Esophagus squamous epithelium (tissue), 5 donors: ENCODE results near the gene ARL10. TPM values are rescaled to one million over a fixed set of nuclear protein-coding genes. Genes with fewer than 3 reads are reported as not detected.

ENCODE experiments used
- DNase-seq: peaks from one replicate; lab custom pipeline; 2025; lab: John Stamatoyannopoulos, UW
- H3K27ac ChIP-seq, 4 donors: fragments of 200-600 bp; sonication (generic); one replicate each; pipeline ENCODE4 v1.5.1; 2016 to 2019; ENCODE audit warnings: mild to moderate bottlenecking in 1 of 4
- H3K27me3 ChIP-seq, 4 donors: fragments of 200-600 bp; sonication (generic); 1 replicate in 3 of 4; 2 replicates in 1 of 4; pipeline versions ENCODE4 v1.5.1 to v1.6.0; 2017 to 2021; ENCODE audit warnings: antibody characterized with exemption in 1 of 4
- H3K36me3 ChIP-seq, 3 donors: fragments of 200-600 bp; sonication (generic); one replicate each; pipeline ENCODE4 v1.5.1; 2016 to 2019
- H3K4me1 ChIP-seq, 3 donors: fragments of 200-600 bp; sonication (generic); one replicate each; pipeline ENCODE4 v1.5.1; 2017 to 2019
- H3K4me3 ChIP-seq, 4 donors: fragments of 200-600 bp; sonication (generic); 1 replicate in 3 of 4; 2 replicates in 1 of 4; pipeline ENCODE4 v1.5.1; 2016 to 2019; ENCODE audit warnings: mild to moderate bottlenecking in 2 of 4, moderate library complexity in 1 of 4
- H3K9me3 ChIP-seq, 3 donors: fragments of 200-600 bp; sonication (generic); one replicate each; pipeline ENCODE4 v1.5.1; 2016 to 2019
- POLR2A ChIP-seq, 4 donors: fragments of 450-650 bp; IDR thresholded peaks; one replicate each; pipeline ENCODE4 v1.6.1; 2017; ENCODE audit warnings: antibody characterized with exemption in 4 of 4, mild to moderate bottlenecking in 4 of 4, moderate library complexity in 3 of 4
- WGBS, 2 donors: methylation state at CpG; one replicate each; pipeline ENCODE4 v1.1.5; 2018; 5-methylcytosine and 5-hydroxymethylcytosine counted together
- intact Hi-C: fragments of 100-400 bp; cut with DNase I; formaldehyde crosslinking; loops from one replicate; pipeline ENCODE4 v1.15.0; 2022
- total RNA-seq, 4 donors: library from RNA; depleted of rRNA; stranded (reverse); fragments of >200 nt; gene quantifications; one replicate each; pipeline ENCODE4 v1.1.0, GENCODE V29; 2016
- TF ChIP-seq, protein P1 (sequence below), 6 experiments: fragments of 450-650 bp in 4 of 6; fragments of 200-600 bp in 2 of 6; sonication (generic) in 2 of 6; IDR thresholded peaks; one replicate each; pipeline ENCODE4 v1.5.1; 2016 to 2019; ENCODE audit warnings: antibody characterized with exemption in 6 of 6, mild to moderate bottlenecking in 4 of 6, moderate library complexity in 4 of 6
- donor health status: DM: yes; HTN: yes; CAD: no.

The ARL10 gene
- total RNA-seq, 4 donors from 2014 or later = 2.4 to 10.1 (median 6.3) TPM

DNA sequence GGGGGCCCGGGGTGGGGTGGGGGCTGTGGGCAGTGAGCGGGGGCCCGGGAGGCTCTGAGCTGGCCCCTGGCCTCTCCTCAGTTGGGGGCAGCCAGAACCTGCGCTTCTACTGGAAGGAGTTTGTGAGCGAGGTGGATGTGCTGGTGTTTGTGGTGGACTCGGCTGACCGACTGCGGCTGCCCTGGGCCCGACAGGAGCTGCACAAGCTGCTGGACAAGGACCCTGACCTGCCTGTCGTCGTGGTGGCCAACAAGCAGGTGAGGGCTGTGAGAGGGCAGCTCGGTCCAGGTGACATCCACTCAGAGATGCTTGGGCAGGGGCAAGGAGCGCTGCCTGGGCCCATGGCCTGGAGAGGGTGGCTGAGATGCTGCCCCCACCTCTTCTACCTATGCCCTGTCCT, 3.4 kb downstream of the ARL10 start:
- Histone ChIP-seq H3K27ac (no peak overlapping the region), H3K9me3 (no peaks in the 10 kb centered on the region), H3K36me3 (peaks cover 0 to 53% (median 5%) of the 10 kb centered on the region in 3 donors), H3K4me1 (peaks cover 0 to 35% (median 9%) of the 10 kb centered on the region in 3 donors), H3K4me3 (no peak overlapping the region), H3K27me3 (no peaks in the 10 kb centered on the region)
- DNase-seq = no peak
- WGBS, 2 donors = 96 to 100% methylated on average over 1 to 10 of the region's 13 CpGs
- intact Hi-C loops = no loop called here
- TF ChIP-seq, protein P1, sequence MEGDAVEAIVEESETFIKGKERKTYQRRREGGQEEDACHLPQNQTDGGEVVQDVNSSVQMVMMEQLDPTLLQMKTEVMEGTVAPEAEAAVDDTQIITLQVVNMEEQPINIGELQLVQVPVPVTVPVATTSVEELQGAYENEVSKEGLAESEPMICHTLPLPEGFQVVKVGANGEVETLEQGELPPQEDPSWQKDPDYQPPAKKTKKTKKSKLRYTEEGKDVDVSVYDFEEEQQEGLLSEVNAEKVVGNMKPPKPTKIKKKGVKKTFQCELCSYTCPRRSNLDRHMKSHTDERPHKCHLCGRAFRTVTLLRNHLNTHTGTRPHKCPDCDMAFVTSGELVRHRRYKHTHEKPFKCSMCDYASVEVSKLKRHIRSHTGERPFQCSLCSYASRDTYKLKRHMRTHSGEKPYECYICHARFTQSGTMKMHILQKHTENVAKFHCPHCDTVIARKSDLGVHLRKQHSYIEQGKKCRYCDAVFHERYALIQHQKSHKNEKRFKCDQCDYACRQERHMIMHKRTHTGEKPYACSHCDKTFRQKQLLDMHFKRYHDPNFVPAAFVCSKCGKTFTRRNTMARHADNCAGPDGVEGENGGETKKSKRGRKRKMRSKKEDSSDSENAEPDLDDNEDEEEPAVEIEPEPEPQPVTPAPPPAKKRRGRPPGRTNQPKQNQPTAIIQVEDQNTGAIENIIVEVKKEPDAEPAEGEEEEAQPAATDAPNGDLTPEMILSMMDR (IDR thresholded peaks at IDR 0.05) = no peak
- no peak for TF ChIP-seq POLR2A (IDR thresholded peaks at IDR 0.05)

DNA sequence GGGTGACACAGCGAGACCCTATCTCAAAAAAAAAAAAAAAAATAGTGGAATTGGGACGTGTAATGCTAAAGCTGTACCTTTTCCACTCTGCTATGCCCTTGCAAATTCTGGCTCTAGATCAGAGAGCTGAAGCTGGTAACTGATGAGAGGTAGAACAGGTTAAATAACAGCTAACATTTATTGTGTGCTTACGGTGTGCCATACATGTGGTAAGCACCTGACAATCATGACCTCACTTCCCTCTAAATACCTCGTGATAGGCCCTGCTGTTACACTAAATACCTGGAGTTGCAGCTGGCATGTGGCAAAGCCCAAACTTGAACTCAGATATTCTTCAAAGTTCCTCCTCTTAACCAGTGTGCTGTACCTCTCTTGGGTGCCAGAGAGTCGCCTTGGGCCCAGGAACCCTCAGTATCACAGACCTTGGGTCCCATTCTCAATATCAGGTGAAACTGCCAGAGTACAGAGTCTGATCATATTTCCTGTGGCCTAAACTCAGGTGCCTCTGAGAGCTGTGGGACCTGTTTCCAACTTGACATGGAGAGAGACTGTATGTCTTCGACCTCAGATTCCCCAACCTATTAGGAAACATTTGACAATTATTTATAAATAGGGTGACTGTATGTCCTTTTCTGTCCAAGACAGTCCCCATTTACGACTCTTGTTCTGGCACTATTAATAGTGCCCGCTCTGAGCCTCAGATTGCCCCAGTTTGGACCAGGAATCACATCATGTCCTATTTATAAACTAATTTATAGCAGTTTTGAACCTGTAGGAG, 4.8 kb downstream of the ARL10 start:
- H3K36me3 ChIP-seq = peaks cover 0 to 53% (median 5%) of the 10 kb centered on the region in 3 donors
- DNase-seq = no peak
- TF ChIP-seq POLR2A (IDR thresholded peaks at IDR 0.05) = no peak
- TF ChIP-seq, protein P1 (IDR thresholded peaks at IDR 0.05) = no peak
- H3K9me3 ChIP-seq = no peaks in the 10 kb centered on the region
- WGBS, 2 donors = 81 to 84% methylated on average over 8 of the region's 8 CpGs
- H3K27me3 ChIP-seq = no peaks in the 10 kb centered on the region
- H3K4me1 ChIP-seq = peaks cover 0 to 28% (median 5%) of the 10 kb centered on the region in 3 donors
- no peak overlapping the region for H3K27ac ChIP-seq
- intact Hi-C loops = no loop called here
- H3K4me3 ChIP-seq = no peak overlapping the region

DNA sequence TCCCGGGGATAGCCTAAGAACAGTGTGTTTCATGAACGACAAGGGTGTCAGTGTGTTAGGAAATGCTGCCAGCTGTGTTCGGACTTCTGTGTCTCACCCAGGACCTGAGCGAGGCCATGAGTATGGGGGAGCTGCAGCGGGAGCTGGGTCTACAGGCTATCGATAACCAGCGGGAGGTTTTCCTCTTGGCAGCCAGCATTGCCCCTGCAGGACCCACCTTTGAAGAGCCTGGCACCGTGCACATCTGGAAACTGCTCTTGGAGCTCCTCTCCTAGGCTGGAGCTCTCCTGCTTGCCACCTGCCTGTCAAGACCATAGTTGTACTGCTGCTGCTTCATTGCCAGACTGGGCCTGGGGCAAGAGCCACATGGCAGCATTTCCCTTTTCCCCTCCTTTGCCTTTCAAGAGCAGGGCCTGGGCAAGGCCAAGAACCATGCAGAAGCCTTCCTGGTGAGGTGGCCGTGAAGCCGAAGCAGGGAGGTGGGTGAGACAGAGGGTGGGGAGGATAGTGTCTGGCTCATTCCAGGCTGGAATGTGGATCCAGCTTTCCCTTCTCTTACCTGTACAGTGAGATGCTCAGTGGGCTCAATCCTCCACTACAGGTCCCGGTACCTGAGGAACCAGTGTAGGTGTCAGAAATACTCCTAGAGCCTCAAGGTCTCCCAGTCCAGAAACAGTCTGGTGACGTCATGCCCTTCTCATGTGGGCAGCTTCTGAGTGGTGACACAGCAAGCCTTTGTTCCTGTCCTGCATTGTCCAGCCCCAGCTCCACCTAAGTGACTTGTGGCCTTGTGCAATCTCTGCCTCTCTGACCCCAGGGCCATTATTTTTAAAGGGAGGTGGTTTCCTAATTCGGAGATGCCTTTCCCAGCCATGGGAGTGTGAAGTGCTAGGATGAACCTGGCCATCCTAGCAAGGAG, 6.6 kb downstream of the ARL10 start:
- WGBS, 2 donors = 94 to 97% methylated on average over 6 to 11 of the region's 13 CpGs

DNA sequence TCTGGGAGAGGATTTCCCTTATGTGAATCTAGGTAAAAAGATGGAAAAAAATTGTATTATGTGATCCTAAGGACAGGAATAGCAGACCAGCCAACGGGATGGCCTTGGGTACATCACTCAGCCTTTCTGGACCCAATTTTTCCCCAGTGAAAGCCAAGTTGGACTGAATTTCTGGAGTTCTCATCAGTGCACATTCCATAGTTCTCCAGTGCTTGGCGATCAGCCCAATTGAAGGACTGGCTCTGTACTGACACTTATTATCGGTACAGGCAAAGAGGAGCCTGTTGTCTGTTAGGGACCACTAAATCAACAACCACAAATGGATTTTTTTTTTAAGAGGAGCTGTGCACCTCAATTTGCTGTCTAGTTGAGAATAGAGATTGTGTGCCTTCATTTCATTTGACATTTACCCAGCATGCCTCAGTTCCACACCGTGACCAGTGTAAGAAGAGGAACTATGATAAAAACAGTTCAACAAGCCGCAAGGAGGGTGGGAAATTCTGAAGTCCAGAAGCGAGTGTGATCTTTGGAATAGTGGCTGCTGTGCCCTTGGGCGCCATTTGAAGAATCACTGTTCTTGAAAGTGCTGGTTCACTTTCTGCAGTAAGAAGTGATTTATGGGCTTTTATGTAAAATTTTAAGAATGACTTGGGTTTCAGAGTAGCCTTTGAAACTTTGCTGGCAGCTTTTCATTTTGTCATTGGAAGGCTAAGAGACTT, 8.0 kb downstream of the ARL10 start:
- no peak overlapping the region for H3K27ac ChIP-seq
- no peak overlapping the region for H3K4me3 ChIP-seq
- H3K9me3 ChIP-seq = no peaks in the 10 kb centered on the region
- no peaks in the 10 kb centered on the region for H3K27me3 ChIP-seq
- H3K36me3 ChIP-seq = peaks cover 0 to 43% (median 5%) of the 10 kb centered on the region in 3 donors
- intact Hi-C loops = no loop called here
- H3K4me1 ChIP-seq = peaks cover 0 to 16% (median 0%) of the 10 kb centered on the region in 3 donors
- WGBS, 2 donors = 64 to 79% methylated on average over 7 of the region's 7 CpGs
- DNase-seq = no peak
- TF ChIP-seq, protein P1 (IDR thresholded peaks at IDR 0.05) = no peak
- TF ChIP-seq POLR2A (IDR thresholded peaks at IDR 0.05) = no peak

More for the DNA sequence above, 6.6 kb downstream of the ARL10 start:
- no peaks in the 10 kb centered on the region for H3K27me3 ChIP-seq
- peaks cover 0 to 16% (median 0%) of the 10 kb centered on the region in 3 donors for H3K4me1 ChIP-seq
- TF ChIP-seq, protein P1 (IDR thresholded peaks at IDR 0.05) = no peak
- no peak for TF ChIP-seq POLR2A (IDR thresholded peaks at IDR 0.05)
- H3K9me3 ChIP-seq = no peaks in the 10 kb centered on the region
- no peak overlapping the region for H3K27ac ChIP-seq
- intact Hi-C loops = no loop called here
- no peak for DNase-seq
- no peak overlapping the region for H3K4me3 ChIP-seq
- peaks cover 0 to 53% (median 5%) of the 10 kb centered on the region in 3 donors for H3K36me3 ChIP-seq
